Gastroesophageal sphincter (tissue), 4 donors: ENCODE data around the gene SCLY. TPM values are rescaled to one million over a fixed set of nuclear protein-coding genes. Genes with fewer than 3 reads are reported as not detected.
"Not testable (repeated sequence)": the region's sequence is repeated elsewhere in the genome, so short reads cannot be mapped to it uniquely, and the experiment has no call there.

ENCODE experiments used
- ATAC-seq: fragments of 150-250 bp; one replicate; pipeline ENCODE4 v1.9.1; 2016; ENCODE audit warnings: mild to moderate bottlenecking, moderate library complexity
- H3K27ac ChIP-seq, 4 donors: fragments of 200-600 bp; sonication (generic) in 3 of 4; 1 replicate in 3 of 4; 2 replicates in 1 of 4; pipeline ENCODE4 v1.5.1; 2016 to 2019
- H3K27me3 ChIP-seq: fragments of 200-600 bp; sonication (generic); one replicate; pipeline ENCODE4 v1.5.1; 2019
- H3K36me3 ChIP-seq, 2 donors: fragments of 200-600 bp; sonication (generic); one replicate each; pipeline ENCODE4 v1.5.1; 2019; ENCODE audit warnings: control low read depth in 1 of 2
- H3K4me1 ChIP-seq, 3 donors: fragments of 200-600 bp; sonication (generic); 1 replicate in 2 of 3; 2 replicates in 1 of 3; pipeline ENCODE4 v1.5.1; 2016 to 2019; ENCODE audit warnings: control low read depth in 2 of 3
- H3K4me3 ChIP-seq, 2 donors: fragments of 200-600 bp; sonication (generic); one replicate each; pipeline ENCODE4 v1.5.1; 2019; ENCODE audit warnings: mild to moderate bottlenecking in 1 of 2, moderate library complexity in 1 of 2
- H3K9me3 ChIP-seq, 3 donors: fragments of 200-600 bp; sonication (generic); one replicate each; pipeline ENCODE4 v1.5.1; 2017 to 2019; ENCODE audit warnings: control low read depth in 2 of 3
- CTCF ChIP-seq, 4 experiments: fragments of 200-600 bp in 2 of 4; fragments of 450-650 bp in 2 of 4; sonication (generic) in 1 of 4; IDR thresholded peaks; one replicate each; pipeline ENCODE4 v1.5.1; 2017 to 2019; ENCODE audit warnings: antibody characterized with exemption in 4 of 4, mild to moderate bottlenecking in 2 of 4, moderate library complexity in 2 of 4
- EP300 ChIP-seq: sonication (generic); formaldehyde crosslinking; IDR thresholded peaks from one replicate; pipeline ENCODE4 v1.6.1; 2017; ENCODE audit warnings: antibody characterized with exemption, mild to moderate bottlenecking
- POLR2A ChIP-seq, 2 donors: fragments of 450-650 bp; IDR thresholded peaks; one replicate each; pipeline ENCODE4 v1.6.1; 2017; ENCODE audit warnings: antibody characterized with exemption in 2 of 2, mild to moderate bottlenecking in 2 of 2, moderate library complexity in 1 of 2
- POLR2AphosphoS5 ChIP-seq: sonication (generic); formaldehyde crosslinking; IDR thresholded peaks from one replicate; pipeline ENCODE4 v1.6.1; 2017; ENCODE audit warnings: antibody characterized with exemption
- WGBS, 2 donors: methylation state at CpG; one replicate each; pipeline ENCODE4 v1.1.5; 2018; ENCODE audit warnings: low coverage in 1 of 2; 5-methylcytosine and 5-hydroxymethylcytosine counted together
- total RNA-seq, 4 donors: library from RNA; depleted of rRNA; stranded (reverse); fragments of >200 nt; gene quantifications; one replicate each; pipeline ENCODE4 v1.1.0, GENCODE V29; 2016

SCLY gene
- total RNA-seq, 4 donors from 2014 or later = 14.2 to 23.2 (median 16.5) TPM

DNA sequence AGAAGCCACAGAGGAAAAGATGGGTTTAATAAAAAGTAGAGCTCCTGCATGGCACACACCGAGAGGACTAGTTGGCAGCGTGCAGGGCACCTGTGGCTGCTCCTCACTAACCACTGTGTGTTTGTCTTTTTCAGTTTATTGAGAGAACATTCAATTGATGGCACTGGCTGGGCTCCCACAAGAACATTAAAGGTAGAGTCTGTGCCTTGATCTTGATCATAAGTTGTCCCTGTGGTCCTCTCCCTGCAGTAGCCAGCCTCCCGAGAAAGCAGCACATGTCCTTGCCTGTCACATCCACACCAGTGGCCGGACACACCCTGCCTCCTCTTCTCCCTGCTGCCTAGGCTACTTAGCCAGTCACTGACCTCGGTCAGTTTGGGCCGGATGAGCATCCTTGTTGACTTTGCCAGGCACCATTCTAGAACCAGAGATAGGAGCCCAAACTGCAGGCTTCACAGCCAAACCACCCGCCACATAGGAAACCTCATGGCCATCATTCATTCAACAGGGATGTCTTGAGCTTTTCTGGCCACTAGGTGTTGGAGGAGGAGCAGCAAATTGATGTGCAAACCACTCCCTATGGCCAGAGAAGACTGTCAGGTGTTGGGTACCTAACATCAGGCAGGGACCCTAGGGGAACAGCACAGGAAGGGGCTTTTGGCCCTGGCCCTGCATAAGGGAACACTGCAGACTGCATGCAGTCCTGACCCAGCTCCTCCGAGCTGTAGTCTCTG lies 30.2 kb upstream of the SCLY start:
- Histone ChIP-seq H3K36me3 (peaks cover 0 to 83% of the 10 kb centered on the region in 2 donors), H3K27ac (no peak overlapping the region), H3K27me3 (no peaks in the 10 kb centered on the region), H3K4me3 (no peak overlapping the region), H3K9me3 (no peaks in the 10 kb centered on the region), H3K4me1 (no peaks in the 10 kb centered on the region)
- TF ChIP-seq POLR2A (IDR thresholded peaks at IDR 0.05) = no peak
- no peak for TF ChIP-seq POLR2AphosphoS5
- TF ChIP-seq EP300 = no peak
- no peak for TF ChIP-seq CTCF (IDR thresholded peaks at IDR 0.05)
- WGBS, 2 donors = 94 to 98% methylated on average over 2 to 3 of the region's 8 CpGs
- ATAC-seq = no peak

- Histone ChIP-seq H3K4me1 (no peaks in the 10 kb centered on the region), H3K27me3 (no peaks in the 10 kb centered on the region), H3K27ac (no peak overlapping the region), H3K9me3 (no peaks in the 10 kb centered on the region), H3K4me3 (no peak overlapping the region), H3K36me3 (peaks cover 0 to 83% of the 10 kb centered on the region in 2 donors)
- 89 to 94% methylated on average over 4 of the region's 4 CpGs for WGBS, 2 donors
- no peak for ATAC-seq
- TF ChIP-seq POLR2A (IDR thresholded peaks at IDR 0.05) = no peak
- TF ChIP-seq EP300 = no peak
- no peak for TF ChIP-seq POLR2AphosphoS5
- TF ChIP-seq CTCF (IDR thresholded peaks at IDR 0.05) = no peak
These were observed 29.1 kb upstream of the SCLY start for GRCh38 chr2:238031751-238032150.

DNA sequence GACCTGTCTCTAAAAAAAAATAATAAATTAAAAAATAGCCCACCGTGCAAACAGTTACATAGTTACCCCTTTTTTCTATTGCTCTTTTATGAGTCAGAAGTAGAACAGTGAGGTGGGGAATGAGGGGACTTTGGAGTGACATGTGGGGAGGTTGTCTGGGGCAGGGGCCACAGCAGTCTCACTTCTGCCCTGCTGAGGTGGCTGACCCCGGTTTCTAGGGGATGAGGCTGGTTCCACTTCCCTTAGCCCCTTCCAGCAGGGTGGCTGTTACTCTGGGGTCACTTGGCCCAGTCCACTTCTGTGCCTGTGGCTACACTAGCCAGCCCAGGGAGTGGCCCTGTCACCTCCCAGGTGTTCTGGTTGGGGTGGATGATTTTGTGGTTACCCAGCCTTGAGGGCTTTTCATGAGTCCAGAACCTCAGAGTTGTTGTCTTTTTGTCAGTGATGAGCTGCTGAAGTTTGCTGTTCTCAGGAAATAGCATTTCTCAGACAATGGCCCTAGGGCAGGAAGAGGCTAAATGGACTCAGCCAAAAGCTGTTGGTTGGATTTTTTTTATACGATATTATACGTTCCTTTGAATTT lies 28.0 kb upstream of the SCLY start:
- 75 to 76% methylated on average over 1 to 4 of the region's 4 CpGs for WGBS, 2 donors
- H3K27ac ChIP-seq = no peak overlapping the region
- no peaks in the 10 kb centered on the region for H3K4me1 ChIP-seq
- H3K27me3 ChIP-seq = no peaks in the 10 kb centered on the region
- H3K9me3 ChIP-seq = no peaks in the 10 kb centered on the region
- peaks cover 0 to 83% of the 10 kb centered on the region in 2 donors for H3K36me3 ChIP-seq
- ATAC-seq = no peak
- TF ChIP-seq EP300 (no peak), POLR2AphosphoS5 (no peak), CTCF (IDR thresholded peaks at IDR 0.05) (no peak), POLR2A (IDR thresholded peaks at IDR 0.05) (no peak)
- no peak overlapping the region for H3K4me3 ChIP-seq

DNA sequence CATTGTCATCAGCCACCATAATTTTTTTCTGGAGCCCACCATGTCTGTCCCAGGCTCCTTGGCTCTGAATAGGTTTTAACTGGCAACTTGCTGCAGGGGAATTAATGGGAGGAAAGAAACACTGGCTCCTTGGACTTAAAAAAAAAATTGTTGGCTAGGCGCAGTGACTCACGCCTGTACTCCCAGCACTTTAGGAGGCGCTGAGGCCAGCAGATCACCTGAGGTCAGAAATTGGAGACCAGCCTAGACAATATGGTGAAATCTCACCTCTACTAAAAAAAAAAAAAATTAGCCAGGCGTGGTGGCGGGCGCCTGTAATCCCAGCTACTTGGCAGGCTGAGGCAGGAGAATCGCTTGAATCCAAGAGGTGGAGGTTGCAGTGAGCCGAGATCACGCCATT lies 26.8 kb upstream of the SCLY start:
- H3K36me3 ChIP-seq = peaks cover 0 to 91% of the 10 kb centered on the region in 2 donors
- 96 to 100% methylated on average over 1 to 4 of the region's 9 CpGs for WGBS, 2 donors

DNA sequence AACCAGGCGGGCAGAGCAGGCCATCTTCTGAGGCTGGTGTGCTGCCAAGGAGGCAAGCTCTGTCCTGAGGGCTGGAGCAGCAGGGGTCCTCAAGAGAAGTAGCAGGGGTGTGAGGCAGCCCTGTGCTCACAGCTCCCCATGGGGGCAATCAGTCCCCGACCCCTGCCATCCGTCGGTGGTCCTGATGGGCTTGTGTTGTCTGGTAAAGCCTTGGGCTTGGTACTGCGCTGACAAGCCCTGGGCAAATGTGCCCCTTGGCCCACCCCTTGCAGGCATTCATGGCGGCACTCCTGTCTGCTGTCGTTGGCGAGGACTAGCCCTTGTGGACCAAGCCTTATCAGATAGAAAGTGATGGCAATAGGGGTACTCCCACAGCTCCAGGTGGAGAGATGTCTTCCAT lies 22.6 kb upstream of the SCLY start:
- H3K27ac ChIP-seq = no peak overlapping the region
- H3K27me3 ChIP-seq = no peaks in the 10 kb centered on the region
- no peak for TF ChIP-seq POLR2A (IDR thresholded peaks at IDR 0.05)
- no peaks in the 10 kb centered on the region for H3K4me1 ChIP-seq
- no peaks in the 10 kb centered on the region for H3K9me3 ChIP-seq
- no CpG with 5 or more reads among the region's 8 CpGs for WGBS, 2 donors
- ATAC-seq = no peak
- no peak overlapping the region for H3K4me3 ChIP-seq
- peaks cover 0 to 96% of the 10 kb centered on the region in 2 donors for H3K36me3 ChIP-seq

More for the DNA sequence above, 26.8 kb upstream of the SCLY start:
- H3K4me3 ChIP-seq, H3K9me3 ChIP-seq, ATAC-seq, H3K4me1 ChIP-seq, H3K27ac ChIP-seq, H3K27me3 ChIP-seq: not testable (repeated sequence)

DNA sequence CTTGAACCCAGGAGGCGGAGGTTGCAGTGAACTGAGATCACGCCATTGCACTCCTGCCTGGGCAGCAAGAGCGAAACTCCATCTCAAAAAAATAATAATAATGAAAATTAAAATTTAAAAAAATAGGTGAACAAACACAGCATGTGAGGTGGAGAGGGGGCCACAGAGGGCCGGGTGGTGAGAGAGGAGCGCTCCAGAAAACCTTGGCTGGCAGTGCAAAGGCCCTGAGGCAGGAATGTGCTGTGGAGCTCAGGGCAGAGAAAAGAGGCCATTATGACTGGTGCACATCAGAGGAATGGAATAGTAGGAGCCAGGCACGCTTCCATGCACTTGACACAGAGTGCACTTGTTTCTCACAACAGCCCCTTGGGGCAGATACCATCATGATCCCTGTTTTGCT lies 21.6 kb upstream of the SCLY start:
- Histone ChIP-seq H3K36me3 (peaks cover 0 to 96% of the 10 kb centered on the region in 2 donors), H3K4me3 (no peak overlapping the region), H3K4me1 (no peaks in the 10 kb centered on the region), H3K9me3 (no peaks in the 10 kb centered on the region), H3K27ac (no peak overlapping the region), H3K27me3 (no peaks in the 10 kb centered on the region)
- no peak for ATAC-seq
- 89 to 97% methylated on average over 5 to 6 of the region's 6 CpGs for WGBS, 2 donors
- TF ChIP-seq POLR2AphosphoS5 (no peak), EP300 (no peak), POLR2A (IDR thresholded peaks at IDR 0.05) (no peak), CTCF (IDR thresholded peaks at IDR 0.05) (no peak)
